Measurements from ENCODE around the gene OCIAD2.

- TF ChIP-seq JUN (CRISPR knock-in tag; IDR thresholded peaks at IDR 0.05) (no peak), MAX (CRISPR knock-in tag; IDR thresholded peaks at IDR 0.05) (no peak)
Measured at GRCh38 chr4:48944252-48944651, 37.7 kb upstream of the OCIAD2 start.
